H1 (cell line): ENCODE measurements around the gene RFNG. TPM values are rescaled to one million over a fixed set of nuclear protein-coding genes. Genes with fewer than 3 reads are reported as not detected.

ENCODE experiments used
- CTCF ChIA-PET: fragments of 300-600 bp; sonication (Branson Sonifier 250); formaldehyde crosslinking; loops from one replicate; lab custom pipeline; 2021; ENCODE audit not compliant: partially characterized antibody; lab: Charles Lee
- POLR2A ChIA-PET: fragments of 300-600 bp; sonication (Branson Sonifier 250); formaldehyde crosslinking; loops from one replicate; lab custom pipeline; 2021; ENCODE audit warnings: inconsistent platforms; ENCODE audit not compliant: partially characterized antibody; lab: Charles Lee
- DNase-seq, 2 experiments: peaks; one replicate each; pipeline versions ENCODE4 v3.0.0 to v3.0.0-alpha.2; 2010 to 2022; ENCODE audit warnings: low spot score in 2 of 2, low read depth in 1 of 2, mixed read lengths in 1 of 2
- FAIRE-seq: peaks from 2 replicates; lab custom pipeline; 2011; peaks lifted over from hg19 to GRCh38; lab: Jason Lieb, UNC
- H2AFZ ChIP-seq: 2 replicates; pipeline ENCODE4 v1.8.1; 2012; ENCODE audit warnings: low read length, inconsistent platforms
- H2AK5ac ChIP-seq: 2 replicates; pipeline ENCODE4 v1.6.1; 2013; ENCODE audit warnings: low read depth, low read length
- H2BK120ac ChIP-seq: replicated peaks from 2 replicates; pipeline ENCODE3; 2013; ENCODE audit warnings: low read depth, low read length, inconsistent platforms
- H2BK12ac ChIP-seq: 2 replicates; pipeline ENCODE4 v1.6.1; 2013; ENCODE audit warnings: low read depth, low read length
- H2BK15ac ChIP-seq: 2 replicates; pipeline ENCODE4 v1.6.1; 2013; ENCODE audit warnings: low read length
- H2BK20ac ChIP-seq: 2 replicates; pipeline ENCODE4 v1.6.1; 2013; ENCODE audit warnings: low read length
- H2BK5ac ChIP-seq: 2 replicates; pipeline ENCODE4 v1.6.1; 2013; ENCODE audit warnings: low read depth, low read length
- H3K14ac ChIP-seq: 2 replicates; pipeline ENCODE4 v1.6.1; 2013; ENCODE audit warnings: inconsistent platforms; ENCODE audit not compliant: insufficient read length
- H3K18ac ChIP-seq: 2 replicates; pipeline ENCODE4 v1.6.1; 2013; ENCODE audit warnings: low read length; ENCODE audit errors: extremely low read depth
- H3K23ac ChIP-seq: 2 replicates; pipeline ENCODE4 v1.6.1; 2013; ENCODE audit warnings: inconsistent platforms; ENCODE audit not compliant: insufficient read length
- H3K23me2 ChIP-seq: 2 replicates; pipeline ENCODE4 v1.6.1; 2013; ENCODE audit warnings: low read depth, low read length
- H3K27ac ChIP-seq: 2 replicates; pipeline ENCODE4 v1.6.1; 2011; ENCODE audit warnings: low read depth, low read length, inconsistent platforms
- H3K27me3 ChIP-seq, 4 experiments: replicated peaks in 1 of 4; 1 replicate in 1 of 4; 2 replicates in 3 of 4; pipeline versions ENCODE4 v1.6.1 to v1.8.1; 2011 to 2013; ENCODE audit warnings: low read length in 3 of 4, mild to moderate bottlenecking in 3 of 4, inconsistent platforms in 2 of 4, mixed read lengths in 2 of 4, moderate library complexity in 1 of 4; ENCODE audit not compliant: control insufficient read depth in 3 of 4, insufficient read depth in 3 of 4; ENCODE audit errors: extremely low read depth in 1 of 4
- H3K36me3 ChIP-seq, 4 experiments: 2 replicates each; pipeline versions ENCODE4 v1.6.1 to v1.8.1; 2011 to 2013; ENCODE audit warnings: mild to moderate bottlenecking in 4 of 4, low read length in 3 of 4, moderate library complexity in 2 of 4, control low read depth in 1 of 4, inconsistent platforms in 1 of 4; ENCODE audit not compliant: insufficient read depth in 4 of 4, control insufficient read depth in 2 of 4
- H3K4ac ChIP-seq: replicated peaks from 2 replicates; pipeline ENCODE3; 2013; ENCODE audit warnings: low read length, low read depth, mixed read lengths, inconsistent platforms; ENCODE audit not compliant: insufficient read length
- H3K4me1 ChIP-seq, 4 experiments: replicated peaks in 1 of 4; 1 replicate in 1 of 4; 2 replicates in 3 of 4; pipeline versions ENCODE4 v1.6.1 to v1.8.1; 2011 to 2013; ENCODE audit warnings: low read length in 3 of 4, inconsistent platforms in 2 of 4, mixed read lengths in 1 of 4; ENCODE audit not compliant: insufficient read depth in 4 of 4, control insufficient read depth in 3 of 4
- H3K4me2 ChIP-seq, 2 experiments: 2 replicates each; pipeline versions ENCODE4 v1.6.1 to v1.8.1; 2011 to 2013; ENCODE audit warnings: low read depth in 2 of 2, low read length in 2 of 2, control low read depth in 1 of 2, inconsistent platforms in 1 of 2, mild to moderate bottlenecking in 1 of 2; ENCODE audit not compliant: insufficient read depth in 1 of 2
- H3K4me3 ChIP-seq, 4 experiments: fragments of 200-600, 300-600 bp in 1 of 4; sonication (generic), shearing (Covaris generic), sonication (Bioruptor Twin) in 1 of 4; 2 replicates each; pipeline versions ENCODE4 v1.5.1 to v1.8.1; 2011 to 2016; ENCODE audit warnings: low read length in 4 of 4, low read depth in 3 of 4, control low read depth in 2 of 4, inconsistent platforms in 2 of 4, mild to moderate bottlenecking in 2 of 4, mixed read lengths in 1 of 4, moderate library complexity in 1 of 4; ENCODE audit not compliant: insufficient read depth in 2 of 4; ENCODE audit errors: extremely low read depth in 1 of 4
- H3K56ac ChIP-seq: replicated peaks from 2 replicates; pipeline ENCODE3; 2013; ENCODE audit warnings: low read depth, mild to moderate bottlenecking, mixed read lengths, low read length, inconsistent platforms; ENCODE audit not compliant: insufficient read length
- H3K79me1 ChIP-seq: 2 replicates; pipeline ENCODE4 v1.6.1; 2013; ENCODE audit warnings: low read depth, low read length, control low read depth
- H3K79me2 ChIP-seq, 2 experiments: 2 replicates each; pipeline versions ENCODE4 v1.6.1 to v1.8.1; 2012 to 2013; ENCODE audit warnings: low read length in 2 of 2, mild to moderate bottlenecking in 2 of 2, inconsistent platforms in 1 of 2; ENCODE audit not compliant: insufficient read depth in 2 of 2, control insufficient read depth in 1 of 2
- H3K9ac ChIP-seq, 4 experiments: replicated peaks in 1 of 4; 1 replicate in 1 of 4; 2 replicates in 3 of 4; pipeline versions ENCODE4 v1.6.1 to v1.8.1; 2011 to 2013; ENCODE audit warnings: low read depth in 3 of 4, low read length in 3 of 4, control low read depth in 2 of 4, mild to moderate bottlenecking in 2 of 4, moderate library complexity in 2 of 4, inconsistent platforms in 1 of 4; ENCODE audit errors: extremely low read depth in 1 of 4
- H3K9me3 ChIP-seq, 2 experiments: 2 replicates each; pipeline versions ENCODE4 v1.6.1 to v1.8.1; 2012 to 2013; ENCODE audit warnings: mild to moderate bottlenecking in 2 of 2, moderate library complexity in 2 of 2, control low read depth in 1 of 2, inconsistent platforms in 1 of 2, low read depth in 1 of 2, low read length in 1 of 2, mixed read lengths in 1 of 2; ENCODE audit not compliant: insufficient read depth in 2 of 2
- H4K20me1 ChIP-seq, 2 experiments: replicated peaks in 1 of 2; 2 replicates each; pipeline versions ENCODE3 to v1.8.1; 2011 to 2013; ENCODE audit warnings: inconsistent platforms in 2 of 2, low read length in 2 of 2, mild to moderate bottlenecking in 1 of 2; ENCODE audit not compliant: insufficient read depth in 2 of 2, control insufficient read depth in 1 of 2
- H4K5ac ChIP-seq: 2 replicates; pipeline ENCODE4 v1.6.1; 2013; ENCODE audit warnings: low read length, low read depth, mixed read lengths, inconsistent platforms; ENCODE audit not compliant: insufficient read length
- H4K8ac ChIP-seq: 2 replicates; pipeline ENCODE4 v1.8.0; 2013; ENCODE audit warnings: mild to moderate bottlenecking, moderate library complexity, low read length, inconsistent platforms; ENCODE audit not compliant: insufficient read depth; ENCODE audit errors: extremely low read depth
- H4K91ac ChIP-seq: replicated peaks from 2 replicates; pipeline ENCODE3; 2013; ENCODE audit warnings: low read length, mixed read lengths, inconsistent platforms; ENCODE audit not compliant: insufficient read length
- ASH2L ChIP-seq: fragments of 200-600, 300-600 bp; sonication (generic); IDR thresholded peaks from one replicate; pipeline ENCODE4 v1.7.1; 2017; ENCODE audit warnings: low read length
- BRCA1 ChIP-seq: IDR thresholded peaks from 2 replicates; pipeline ENCODE4 v1.6.1; 2012; ENCODE audit warnings: low read depth, low read length, improper control_type of control experiment
- CEBPB ChIP-seq: IDR thresholded peaks from 2 replicates; pipeline ENCODE4 v1.6.1; 2012; ENCODE audit warnings: low read depth, low read length
- HDAC2 ChIP-seq, 2 experiments: fragments of 300-600 bp in 1 of 2; sonication (generic) in 1 of 2; IDR thresholded peaks; 2 replicates each; pipeline ENCODE4 v1.6.1; 2011 to 2012; ENCODE audit warnings: low read depth in 2 of 2, low read length in 2 of 2, mild to moderate bottlenecking in 2 of 2, moderate library complexity in 2 of 2, borderline replicate concordance in 1 of 2, inconsistent platforms in 1 of 2
- RFX5 ChIP-seq: IDR thresholded peaks from 2 replicates; pipeline ENCODE4 v1.6.1; 2011; ENCODE audit warnings: low read depth, low read length, improper control_type of control experiment, borderline replicate concordance
- SAP30 ChIP-seq: fragments of 300-600 bp; sonication (generic); IDR thresholded peaks from 2 replicates; pipeline ENCODE4 v1.7.1; 2012; ENCODE audit warnings: low read length, moderate library complexity, mild to moderate bottlenecking, inconsistent platforms; ENCODE audit not compliant: insufficient read depth, insufficient replicate concordance
- SUZ12 ChIP-seq: fragments of 200-600 bp; sonication (generic); IDR thresholded peaks from 2 replicates; pipeline ENCODE4 v1.6.1; 2012; ENCODE audit warnings: mild to moderate bottlenecking, inconsistent platforms, low read length, moderate library complexity, mixed read lengths
- TAF7 ChIP-seq: optimal IDR thresholded peaks from 2 replicates; pipeline ENCODE3; 2011; ENCODE audit warnings: low read depth, mild to moderate bottlenecking, inconsistent platforms, low read length, moderate library complexity, borderline replicate concordance
- ZNF274 ChIP-seq: IDR thresholded peaks from 2 replicates; pipeline ENCODE4 v1.7.0; 2012; ENCODE audit warnings: low read length, borderline replicate concordance; ENCODE audit errors: extremely low read depth
- WGBS, 2 experiments: shearing (Covaris generic) in 1 of 2; methylation state at CpG; one replicate each; pipeline versions ENCODE4 v1.1.6 to v1.1.7; 2013 to 2015; ENCODE audit warnings: low lambda C conversion rate in 2 of 2, mixed read lengths in 2 of 2, inconsistent platforms in 1 of 2, low coverage in 1 of 2, missing lambda C conversion rate in 1 of 2; ENCODE audit not compliant: insufficient replicate concordance in 2 of 2, insufficient coverage in 1 of 2, insufficient read length in 1 of 2; ENCODE audit errors: extremely low coverage in 1 of 2, missing lambda C conversion rate in 1 of 2; 5-methylcytosine and 5-hydroxymethylcytosine counted together
- polyA plus RNA-seq, 7 experiments: library from polyadenylated mRNA; depleted of rRNA in 3 of 7; stranded (reverse) in 5 of 7; unstranded in 2 of 7; fragments of >200 nt in 5 of 7; fragments of 200-250 nt in 2 of 7; gene quantifications; 1 replicate in 5 of 7; 2 replicates in 1 of 7; 4 replicates in 1 of 7; pipeline versions ENCODE4 v1.2.1 to v1.2.3, GENCODE V29; 2011 to 2013; ENCODE audit warnings: missing spikeins in 2 of 7, mixed read lengths in 2 of 7
- total RNA-seq: library from RNA; stranded (reverse); fragmentation: NEBNext Ultra II Directional; extraction: Animal tissue kit (Norgen Biotek cat#: 25700); gene quantifications from 2 replicates; pipeline ENCODE4 v1.2.1, GENCODE V29; 2021

RFNG gene
- total and polyA plus RNA-seq, 2 of the 8 experiments (the other 6 are each of a cell fraction or from before 2014, with no cell fraction given), result 26.7 to 28.4 TPM

DNA sequence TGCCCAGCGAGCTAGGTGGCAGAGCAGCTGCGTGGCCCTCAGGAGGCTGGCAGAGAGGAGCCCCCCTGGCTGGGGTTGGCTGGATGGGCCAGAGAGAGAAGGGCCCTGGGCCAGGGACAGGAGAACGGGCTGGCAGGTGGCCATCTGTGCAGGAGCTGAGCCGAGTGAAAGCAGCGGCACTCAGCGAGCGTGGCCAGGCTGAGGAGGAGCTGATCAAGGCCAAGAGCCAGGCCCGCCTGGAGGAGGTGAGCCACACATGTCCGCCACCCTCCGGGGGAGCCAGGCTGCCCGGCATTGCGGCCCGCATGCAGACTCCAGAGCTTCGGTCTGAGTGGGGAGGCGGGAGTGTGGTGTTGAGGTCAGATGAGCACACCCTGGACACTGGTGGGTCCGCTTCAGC is 22.2 kb downstream of the RFNG start:
- POLR2A ChIA-PET, result interaction anchor here (1.2 to 4.9 kb wide), 6 partner anchors 10 to 77 kb away, joined by 5 to 38 read pairs (median 12); partner anchors contain the start of gene GPS1
- Histone ChIP-seq H2BK12ac (no peak overlapping the region), H3K4me3 (no peak overlapping the region), H3K79me2 (peaks cover 0 to 2% of the 10 kb centered on the region in 2 experiments; a peak in 1 of 4 replicates), H3K9me3 (no peaks in the 10 kb centered on the region), H3K4me1 (peaks cover 0 to 15% (median 2%) of the 10 kb centered on the region in 4 experiments; a peak in 5 of 7 replicates), H2BK20ac (no peak overlapping the region), H4K20me1 (peaks cover 0 to 17% of the 10 kb centered on the region in 2 experiments), H3K23ac (no peak overlapping the region)
- WGBS, 2 experiments, result 96% methylated on average over 16 of the region's 16 CpGs; no CpG with 5 or more reads in 1 of the 2 experiments
- no peak for TF ChIP-seq HDAC2 (IDR thresholded peaks at IDR 0.05; ENCODE audit: borderline replicate concordance in 1 of 2, low read depth in 2 of 2, low read length in 2 of 2)
- TF ChIP-seq ASH2L, result no peak
- TF ChIP-seq BRCA1, result no peak
- no peak for TF ChIP-seq RFX5
- no peak for TF ChIP-seq TAF7
- TF ChIP-seq SAP30, result no peak
- TF ChIP-seq SUZ12, result no peak
- TF ChIP-seq CEBPB, result no peak
- TF ChIP-seq ZNF274, result no peak
- TF ChIP-seq, all 59 proteins: peak for 0
- Histone ChIP-seq H4K91ac (no peak overlapping the region), H3K36me3 (no peaks in the 10 kb centered on the region; a peak in 2 of 8 replicates), H2BK15ac (no peak overlapping the region), H2AK5ac (no peak overlapping the region), H3K23me2 (peaks cover 7% of the 10 kb centered on the region; the same call in 1 of the 2 replicates), H3K27ac (no peak overlapping the region), H3K14ac (no peak overlapping the region), H3K27me3 (no peaks in the 10 kb centered on the region), H2BK5ac (no peak overlapping the region; the same call in 1 of the 2 replicates), H3K79me1 (0 out of 2 replicates have a peak, but pooled peaks cover 3% of the 10 kb centered on the region), H3K4me2 (no peak overlapping the region), H2AFZ (no peak overlapping the region), H3K18ac (no peak overlapping the region), H3K9ac (no peak overlapping the region), H4K8ac (no peak overlapping the region), H3K56ac (no peak overlapping the region), H2BK120ac (no peak overlapping the region), H3K4ac (no peak overlapping the region), H4K5ac (no peak overlapping the region)
- CTCF ChIA-PET, result interaction anchor here (0.5 to 3.1 kb wide), 30 partner anchors 9 to 1519 kb away, joined by 3 to 40 read pairs (median 6); partner anchors contain the start of genes DCXR, DUS1L and MAFG
- FAIRE-seq (no peak), DNase-seq (no peak)
